Fibroblast of peridontal ligament (primary cell): Measurements from ENCODE around the gene HOXC9.

Source experiments
- DNase-seq: peaks from one replicate; pipeline ENCODE4 v3.0.0-alpha.2; 2010; ENCODE audit errors: extremely low read depth

HOXC9 gene

GRCh38 chr12:54000116-54001114, at the start of gene HOXC9:
Gene HOXC9 (plus strand): TSS chr12:54000161. CDS start chr12:54000189, 28 bp downstream.
- no peak for DNase-seq

GRCh38 chr12:53950437-53950773, 49.6 kb upstream of the HOXC9 start:
- DNase-seq: no peak

- no peak for DNase-seq
Observed at GRCh38 chr12:53950789-53951576, 49.0 kb upstream of the HOXC9 start.

- no peak for DNase-seq
Observed at GRCh38 chr12:53951577-53952334, 48.2 kb upstream of the HOXC9 start.

GRCh38 chr12:53952335-53952694, 47.6 kb upstream of the HOXC9 start:
- DNase-seq: no peak

- DNase-seq: no peak
Observed at GRCh38 chr12:53952871-53953734, 46.9 kb upstream of the HOXC9 start.

GRCh38 chr12:53953831-53954693, 45.9 kb upstream of the HOXC9 start:
- DNase-seq: no peak

GRCh38 chr12:53954694-53955035, 45.3 kb upstream of the HOXC9 start, which contains the start of gene HOXC12:
Gene HOXC12 (plus strand): TSS chr12:53954903. CDS start chr12:53954930, 27 bp downstream.
- no peak for DNase-seq

GRCh38 chr12:53955036-53955775, 44.8 kb upstream of the HOXC9 start:
- DNase-seq: no peak

GRCh38 chr12:53955776-53956250, 44.1 kb upstream of the HOXC9 start:
- no peak for DNase-seq

- no peak for DNase-seq
Observed at GRCh38 chr12:53956251-53956887, 43.6 kb upstream of the HOXC9 start.

GRCh38 chr12:53956914-53957536, 42.9 kb upstream of the HOXC9 start:
- no peak for DNase-seq

- DNase-seq: no peak
Observed at GRCh38 chr12:53958128-53958527, 41.8 kb upstream of the HOXC9 start.

GRCh38 chr12:53959314-53959713, 40.6 kb upstream of the HOXC9 start:
- no peak for DNase-seq

GRCh38 chr12:53960187-53961024, 39.6 kb upstream of the HOXC9 start:
- DNase-seq: no peak

- no peak for DNase-seq
Observed at GRCh38 chr12:53961025-53961761, 38.8 kb upstream of the HOXC9 start.

- DNase-seq: no peak
Observed at GRCh38 chr12:53963005-53963404, 37.0 kb upstream of the HOXC9 start.
